ENCODE data around the gene ACAD11.
"Not testable (repeated sequence)": the region's sequence is repeated elsewhere in the genome, so short reads cannot be mapped to it uniquely, and the experiment has no call there.

ACAD11 gene

DNA sequence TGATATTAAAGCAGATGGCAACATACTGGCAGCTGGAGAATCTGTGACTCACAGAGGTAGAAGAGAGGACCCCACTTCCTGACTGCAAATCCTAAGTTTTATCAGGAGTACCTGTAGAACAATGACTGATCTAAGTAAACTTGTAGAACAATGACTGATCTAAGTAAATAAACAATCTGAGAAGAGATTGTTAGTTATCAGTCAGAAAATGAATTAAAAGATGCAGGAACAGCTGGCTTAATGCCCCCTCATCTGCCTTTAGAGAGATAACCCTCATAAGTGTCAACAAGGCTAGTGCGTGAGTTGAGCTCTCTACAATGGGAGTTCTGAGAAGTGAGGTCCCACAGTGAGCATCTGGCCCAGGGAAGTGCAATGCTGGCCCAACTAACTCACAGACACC is 14.6 kb downstream of the ACAD11 start:
- no peak for ATAC-seq
- no peak for TF ChIP-seq POU6F1 (CRISPR knock-in tag; IDR thresholded peaks at IDR 0.05; ENCODE audit: borderline replicate concordance, low read depth)
- no peak for TF ChIP-seq TOX (CRISPR knock-in tag; IDR thresholded peaks at IDR 0.05; ENCODE audit: borderline replicate concordance)
- TF ChIP-seq ZC3H10 (CRISPR knock-in tag; IDR thresholded peaks at IDR 0.05): no peak
- no peak for TF ChIP-seq ZNF70 (CRISPR knock-in tag; IDR thresholded peaks at IDR 0.05)
- no peak for TF ChIP-seq ZNF8 (CRISPR knock-in tag; IDR thresholded peaks at IDR 0.05)
- TF ChIP-seq ARNTL (CRISPR knock-in tag; IDR thresholded peaks at IDR 0.05; ENCODE audit: borderline replicate concordance, low read depth): no peak
- TF ChIP-seq ZNF565 (CRISPR knock-in tag; conservative IDR thresholded peaks at IDR 0.05; ENCODE audit: low read depth): no peak
- no peak for TF ChIP-seq GLIS3 (CRISPR knock-in tag; IDR thresholded peaks at IDR 0.05)
- TF ChIP-seq CSDC2 (CRISPR knock-in tag; IDR thresholded peaks at IDR 0.05): no peak

- ATAC-seq: no peak
- no peak for TF ChIP-seq ZC3H10 (CRISPR knock-in tag; IDR thresholded peaks at IDR 0.05)
Observed at GRCh38 chr3:132643366-132643765, 16.2 kb downstream of the ACAD11 start.

DNA sequence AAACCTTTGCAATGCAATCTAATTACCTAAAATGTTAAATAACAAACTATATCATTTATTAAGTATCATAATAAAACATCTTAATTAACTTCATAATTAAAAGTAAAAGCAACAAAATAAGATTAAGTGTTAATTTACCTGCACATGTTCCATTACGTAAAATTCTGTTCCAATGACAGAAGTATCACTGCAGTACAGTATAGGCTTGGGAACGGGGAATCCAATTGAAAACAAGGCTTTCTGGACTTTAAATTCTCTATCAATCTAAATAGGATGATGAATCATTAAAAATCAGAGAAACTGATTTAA is 17.1 kb downstream of the ACAD11 start:
- TF ChIP-seq RARB (CRISPR knock-in tag; IDR thresholded peaks at IDR 0.05): no peak
- no peak for ATAC-seq

- TF ChIP-seq TSHZ2 (CRISPR knock-in tag; IDR thresholded peaks at IDR 0.05) (no peak), ZNF70 (CRISPR knock-in tag; IDR thresholded peaks at IDR 0.05) (peak; percentile 86), GLIS3 (CRISPR knock-in tag; IDR thresholded peaks at IDR 0.05) (no peak)
- ATAC-seq: peak; percentile 74
Observed at GRCh38 chr3:132641837-132642538, 17.6 kb downstream of the ACAD11 start.

GRCh38 chr3:132641427-132641826 is 18.2 kb downstream of the ACAD11 start:
- not testable (repeated sequence) for ATAC-seq

DNA sequence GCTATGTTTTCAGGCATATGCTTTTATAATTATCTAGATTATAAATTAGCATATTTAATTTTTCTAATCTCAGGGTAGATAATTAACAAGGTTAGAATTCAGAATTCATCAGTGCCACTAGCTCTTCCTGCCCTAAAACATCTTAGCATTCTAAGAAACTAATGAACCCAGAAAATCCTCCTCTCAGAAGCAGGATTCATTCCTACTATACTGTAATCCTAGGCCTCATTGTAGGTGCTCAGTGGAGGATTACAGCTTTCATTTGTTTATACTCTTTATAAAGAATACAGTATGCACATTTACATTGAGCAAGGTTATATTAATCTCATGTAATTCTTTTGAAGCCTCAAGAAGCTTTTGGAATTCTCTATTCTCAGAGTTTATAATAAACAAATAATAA is 20.9 kb downstream of the ACAD11 start:
- no peak for ATAC-seq
- TF ChIP-seq BACH2 (CRISPR knock-in tag; IDR thresholded peaks at IDR 0.05; ENCODE audit: borderline replicate concordance) (no peak), TCF4 (CRISPR knock-in tag; IDR thresholded peaks at IDR 0.05; ENCODE audit: borderline replicate concordance) (no peak)

GRCh38 chr3:132637590-132637989 is 22.0 kb downstream of the ACAD11 start:
- TF ChIP-seq ESRRG (CRISPR knock-in tag; IDR thresholded peaks at IDR 0.05) (no peak), CSDC2 (CRISPR knock-in tag; IDR thresholded peaks at IDR 0.05) (no peak), TCF4 (CRISPR knock-in tag; IDR thresholded peaks at IDR 0.05; ENCODE audit: borderline replicate concordance) (no peak), RARB (CRISPR knock-in tag; IDR thresholded peaks at IDR 0.05) (no peak), POU6F1 (CRISPR knock-in tag; IDR thresholded peaks at IDR 0.05; ENCODE audit: borderline replicate concordance, low read depth) (no peak), TOX (CRISPR knock-in tag; IDR thresholded peaks at IDR 0.05; ENCODE audit: borderline replicate concordance) (no peak), ZNF70 (CRISPR knock-in tag; IDR thresholded peaks at IDR 0.05) (no peak), ZC3H10 (CRISPR knock-in tag; IDR thresholded peaks at IDR 0.05) (no peak), TSHZ2 (CRISPR knock-in tag; IDR thresholded peaks at IDR 0.05) (no peak), CSRNP3 (CRISPR knock-in tag; IDR thresholded peaks at IDR 0.05) (no peak), ISL1 (CRISPR knock-in tag; IDR thresholded peaks at IDR 0.05) (no peak), BACH2 (CRISPR knock-in tag; IDR thresholded peaks at IDR 0.05; ENCODE audit: borderline replicate concordance) (no peak), ZFP30 (CRISPR knock-in tag; IDR thresholded peaks at IDR 0.05) (no peak), SNAI2 (CRISPR knock-in tag; IDR thresholded peaks at IDR 0.05) (no peak), PPARA (CRISPR knock-in tag; IDR thresholded peaks at IDR 0.05; ENCODE audit: borderline replicate concordance) (no peak), ARNTL (CRISPR knock-in tag; IDR thresholded peaks at IDR 0.05; ENCODE audit: borderline replicate concordance, low read depth) (no peak), ZFP3 (CRISPR knock-in tag; IDR thresholded peaks at IDR 0.05) (no peak)
- peak; percentile 84 for ATAC-seq

All from SK-N-SH treated with all-trans-retinoic acid at 6 μM for 48 hours (cell line).